OCI-LY3 (cell line): ENCODE results near the gene GTF2A1.

ENCODE experiments used
- H2AFZ ChIP-seq: fragments of 200-600, 300-600 bp; shearing (Covaris generic); 2 replicates; pipeline ENCODE4 v1.6.0; 2014; ENCODE audit warnings: antibody characterized with exemption, low read depth, low read length
- H3K27ac ChIP-seq: fragments of 200-600, 300-600 bp; sonication (generic); 2 replicates; pipeline ENCODE4 v1.5.1; 2014; ENCODE audit warnings: mild to moderate bottlenecking, low read length, moderate library complexity, mixed read lengths
- H3K27me3 ChIP-seq: fragments of 200-600, 300-600 bp; sonication (generic); 2 replicates; pipeline ENCODE4 v1.6.1; 2014; ENCODE audit warnings: low read depth, low read length, mixed read lengths
- H3K36me3 ChIP-seq: fragments of 200-600, 300-600 bp; sonication (generic); replicated peaks from 2 replicates; pipeline ENCODE3; 2014; ENCODE audit warnings: low read depth, low read length, mixed read lengths
- H3K4me1 ChIP-seq: fragments of 300-600, 200-600 bp; sonication (generic); 2 replicates; pipeline ENCODE4 v1.6.1; 2014; ENCODE audit warnings: low read length, mixed read lengths
- H3K4me2 ChIP-seq: fragments of 200-600, 300-600 bp; sonication (generic); 2 replicates; pipeline ENCODE4 v1.6.1; 2014; ENCODE audit warnings: low read length, mixed read lengths
- H3K4me3 ChIP-seq: fragments of 300-600, 200-600 bp; sonication (generic); 2 replicates; pipeline ENCODE4 v1.5.1; 2014; ENCODE audit warnings: antibody characterized with exemption, mild to moderate bottlenecking, low read length, moderate library complexity
- H3K79me2 ChIP-seq: fragments of 300-600, 200-600 bp; shearing (Covaris generic); 2 replicates; pipeline ENCODE4 v1.6.1; 2014; ENCODE audit warnings: mild to moderate bottlenecking, low read length, mixed read lengths
- H3K9ac ChIP-seq: fragments of 300-600, 200-600 bp; shearing (Covaris generic); 2 replicates; pipeline ENCODE4 v1.6.0; 2014; ENCODE audit warnings: mild to moderate bottlenecking, low read length, moderate library complexity
- H3K9me3 ChIP-seq: fragments of 200-600, 300-600 bp; shearing (Covaris generic); 2 replicates; pipeline ENCODE4 v1.6.1; 2014; ENCODE audit warnings: low read length, mixed read lengths; ENCODE audit not compliant: insufficient read depth
- H4K20me1 ChIP-seq: fragments of 200-600, 300-600 bp; sonication (generic); 2 replicates; pipeline ENCODE4 v1.6.1; 2016; ENCODE audit warnings: low read length, mixed read lengths; ENCODE audit not compliant: insufficient read depth
- CTCF ChIP-seq: fragments of 200-600, 300-600 bp; sonication (generic); IDR thresholded peaks from 2 replicates; pipeline ENCODE4 v1.5.1; 2014; ENCODE audit warnings: antibody characterized with exemption, low read length, low read depth
- EZH2phosphoT487 ChIP-seq: fragments of 200-600 bp; shearing (Covaris generic); IDR thresholded peaks from 2 replicates; pipeline ENCODE4 v1.6.1; 2018; ENCODE audit warnings: antibody characterized with exemption, mixed run types, low read depth

Gene GTF2A1

GRCh38 chr14:81143793-81144192 is 77.0 kb downstream of the GTF2A1 start:
- Histone ChIP-seq H3K4me1 (peaks cover 6% of the 10 kb centered on the region), H3K9ac (no peak overlapping the region), H3K27me3 (no peaks in the 10 kb centered on the region), H3K9me3 (no peaks in the 10 kb centered on the region), H2AFZ (no peak overlapping the region), H3K27ac (no peak overlapping the region), H4K20me1 (no peaks in the 10 kb centered on the region), H3K4me3 (no peak overlapping the region), H3K36me3 (no peaks in the 10 kb centered on the region), H3K79me2 (no peaks in the 10 kb centered on the region), H3K4me2 (no peak overlapping the region)
- TF ChIP-seq CTCF (no peak), EZH2phosphoT487 (no peak)

- Histone ChIP-seq H3K4me2 (no peak overlapping the region), H3K9ac (no peak overlapping the region), H3K79me2 (no peaks in the 10 kb centered on the region), H3K4me3 (no peak overlapping the region), H2AFZ (no peak overlapping the region), H4K20me1 (no peaks in the 10 kb centered on the region), H3K36me3 (no peaks in the 10 kb centered on the region), H3K27ac (no peak overlapping the region), H3K27me3 (no peaks in the 10 kb centered on the region), H3K4me1 (no peaks in the 10 kb centered on the region), H3K9me3 (no peaks in the 10 kb centered on the region)
- no peak for TF ChIP-seq EZH2phosphoT487
- no peak for TF ChIP-seq CTCF
Observed at GRCh38 chr14:81141426-81141825, 79.3 kb downstream of the GTF2A1 start.

GRCh38 chr14:81138429-81138828 is 82.3 kb downstream of the GTF2A1 start:
- Histone ChIP-seq H3K27ac (no peak overlapping the region), H3K4me1 (no peaks in the 10 kb centered on the region), H3K79me2 (no peaks in the 10 kb centered on the region), H3K36me3 (no peaks in the 10 kb centered on the region), H4K20me1 (no peaks in the 10 kb centered on the region), H3K9ac (no peak overlapping the region), H3K27me3 (no peaks in the 10 kb centered on the region), H3K4me3 (no peak overlapping the region), H3K4me2 (no peak overlapping the region), H3K9me3 (no peaks in the 10 kb centered on the region), H2AFZ (no peak overlapping the region)
- TF ChIP-seq EZH2phosphoT487 (no peak), CTCF (no peak)

- TF ChIP-seq CTCF (no peak), EZH2phosphoT487 (no peak)
- H3K4me1 ChIP-seq: no peaks in the 10 kb centered on the region
- no peak overlapping the region for H3K27ac ChIP-seq
- H3K36me3 ChIP-seq: no peaks in the 10 kb centered on the region
- H4K20me1 ChIP-seq: no peaks in the 10 kb centered on the region
- H2AFZ ChIP-seq: no peak overlapping the region
- H3K27me3 ChIP-seq: no peaks in the 10 kb centered on the region
- no peaks in the 10 kb centered on the region for H3K9me3 ChIP-seq
- H3K9ac ChIP-seq: no peak overlapping the region
- no peak overlapping the region for H3K4me3 ChIP-seq
- H3K79me2 ChIP-seq: no peaks in the 10 kb centered on the region
- no peak overlapping the region for H3K4me2 ChIP-seq
Observed at GRCh38 chr14:81137316-81137715, 83.4 kb downstream of the GTF2A1 start.
